WTC11 (cell line): Measurements from ENCODE around the gene SMARCC2. TPM values are rescaled to one million over a fixed set of nuclear protein-coding genes. Genes with fewer than 3 reads are reported as not detected.
A peak's percentile ranks its signal among the peaks of the same experiment; 100 is the strongest.

Experiments used
- ATAC-seq: fragments of 200-7000 bp; cut with Tn5 transposase; 2 replicates; pipeline ENCODE4 v1.10.0; 2021; ENCODE audit warnings: mild to moderate bottlenecking, moderate library complexity
- CTCF ChIA-PET: fragments of 300-600 bp; sonication (Branson Sonifier 250); formaldehyde crosslinking; loops from one replicate; lab custom pipeline; 2021; ENCODE audit warnings: antibody characterized with exemption; lab: Charles Lee
- POLR2A ChIA-PET: fragments of 350-600 bp; sonication (Branson Sonifier 250); formaldehyde crosslinking; loops from one replicate; lab custom pipeline; 2021; ENCODE audit warnings: antibody characterized with exemption; lab: Charles Lee
- DNase-seq: peaks from one replicate; pipeline ENCODE4 v3.0.0; 2021; ENCODE audit warnings: low spot score
- H3K27ac Mint-ChIP-seq: 2 replicates; pipeline ENCODE4 v1.8.0; 2021; ENCODE audit warnings: mixed read lengths
- H3K27me3 Mint-ChIP-seq: 2 replicates; pipeline ENCODE4 v1.8.0; 2021; ENCODE audit warnings: low read depth, mild to moderate bottlenecking, moderate library complexity, mixed read lengths
- H3K36me3 Mint-ChIP-seq: 2 replicates; pipeline ENCODE4 v1.8.0; 2021; ENCODE audit warnings: mixed read lengths
- H3K4me1 Mint-ChIP-seq: 2 replicates; pipeline ENCODE4 v1.8.0; 2022; ENCODE audit warnings: mixed read lengths
- H3K4me3 Mint-ChIP-seq: 2 replicates; pipeline ENCODE4 v1.8.0; 2021; ENCODE audit warnings: mild to moderate bottlenecking, moderate library complexity, mixed read lengths
- H3K9me3 Mint-ChIP-seq: 2 replicates; pipeline ENCODE4 v1.8.0; 2021; ENCODE audit warnings: mixed read lengths
- ARID4B ChIP-seq: sonication (generic); formaldehyde crosslinking; IDR thresholded peaks from 2 replicates; pipeline ENCODE4 v1.8.0; 2023; ENCODE audit warnings: missing genetic modification reagents, mild to moderate bottlenecking, borderline replicate concordance
- ATF3 ChIP-seq: sonication (generic); formaldehyde crosslinking; conservative IDR thresholded peaks from 2 replicates; pipeline ENCODE4 v1.8.1; 2022; ENCODE audit warnings: mild to moderate bottlenecking, missing genetic modification reagents
- ETV6 ChIP-seq: sonication (generic); formaldehyde crosslinking; IDR thresholded peaks from 2 replicates; pipeline ENCODE4 v1.8.1; 2022; ENCODE audit warnings: mild to moderate bottlenecking, missing genetic modification reagents
- FOXK1 ChIP-seq: sonication (generic); formaldehyde crosslinking; IDR thresholded peaks from 2 replicates; pipeline ENCODE4 v1.8.0; 2022; ENCODE audit warnings: mild to moderate bottlenecking, moderate library complexity, missing genetic modification reagents
- GRHL2 ChIP-seq: fragments of 250-450 bp; sonication (Bioruptor Pico); IDR thresholded peaks from 2 replicates; pipeline ENCODE4 v1.8.0; 2022; ENCODE audit warnings: mild to moderate bottlenecking, moderate library complexity; ENCODE audit not compliant: insufficient replicate concordance, severe bottlenecking
- HMGA2 ChIP-seq: fragments of 250-450 bp; sonication (Bioruptor Pico); IDR thresholded peaks from 2 replicates; pipeline ENCODE4 v1.4.0; 2021; ENCODE audit warnings: mild to moderate bottlenecking, moderate library complexity
- JAZF1 ChIP-seq: fragments of 250-450 bp; sonication (Bioruptor Pico); IDR thresholded peaks from 2 replicates; pipeline ENCODE4 v1.9.0; 2021; ENCODE audit warnings: moderate library complexity, mild to moderate bottlenecking, inconsistent platforms
- NR1H2 ChIP-seq: sonication (generic); formaldehyde crosslinking; IDR thresholded peaks from 2 replicates; pipeline ENCODE4 v1.9.0; 2021; ENCODE audit warnings: mild to moderate bottlenecking, moderate library complexity, missing genetic modification reagents
- RORB ChIP-seq: fragments of 250-450 bp; sonication (Bioruptor Pico); IDR thresholded peaks from 2 replicates; pipeline ENCODE4 v1.9.0; 2021; ENCODE audit warnings: mild to moderate bottlenecking
- SMAD4 ChIP-seq: sonication (generic); formaldehyde crosslinking; IDR thresholded peaks from 2 replicates; pipeline ENCODE4 v1.8.0; 2022; ENCODE audit warnings: mild to moderate bottlenecking, missing genetic modification reagents
- ZBTB21 ChIP-seq: sonication (generic); formaldehyde crosslinking; IDR thresholded peaks from 2 replicates; pipeline ENCODE4 v1.8.1; 2023; ENCODE audit warnings: mild to moderate bottlenecking, missing genetic modification reagents, borderline replicate concordance
- ZMAT4 ChIP-seq: fragments of 250-450 bp; sonication (Bioruptor Pico); IDR thresholded peaks from 2 replicates; pipeline ENCODE4 v1.9.0; 2021; ENCODE audit warnings: mild to moderate bottlenecking
- ZNF138 ChIP-seq: sonication (generic); formaldehyde crosslinking; conservative IDR thresholded peaks from 2 replicates; pipeline ENCODE4 v1.8.1; 2022; ENCODE audit warnings: mild to moderate bottlenecking, moderate library complexity, missing genetic modification reagents
- ZNF396 ChIP-seq: fragments of 250-450 bp; sonication (Bioruptor Pico); IDR thresholded peaks from 2 replicates; pipeline ENCODE4 v1.8.0; 2021; ENCODE audit warnings: mild to moderate bottlenecking, moderate library complexity, borderline replicate concordance
- ZNF416 ChIP-seq: fragments of 250-450 bp; sonication (Bioruptor Pico); IDR thresholded peaks from 2 replicates; pipeline ENCODE4 v1.9.0; 2021; ENCODE audit warnings: mild to moderate bottlenecking, inconsistent platforms
- total RNA-seq: library from RNA; stranded (reverse); gene quantifications from 3 replicates; pipeline ENCODE4 v1.2.3, GENCODE V29; 2021
- TF ChIP-seq, protein P1 (sequence below): sonication (generic); formaldehyde crosslinking; IDR thresholded peaks from 2 replicates; pipeline ENCODE4 v1.8.0; 2023; ENCODE audit warnings: missing genetic modification reagents
- TF ChIP-seq, protein P2 (sequence below): sonication (generic); formaldehyde crosslinking; IDR thresholded peaks from 2 replicates; pipeline ENCODE4 v1.8.0; 2022; ENCODE audit warnings: mild to moderate bottlenecking, missing genetic modification reagents
- TF ChIP-seq, protein P3 (sequence below): fragments of 250-450 bp; sonication (Bioruptor Pico); conservative IDR thresholded peaks from 2 replicates; pipeline ENCODE4 v1.9.0; 2021; ENCODE audit warnings: mild to moderate bottlenecking
- TF ChIP-seq, protein P4 (sequence below): sonication (generic); formaldehyde crosslinking; IDR thresholded peaks from 2 replicates; pipeline ENCODE4 v1.8.1; 2023; ENCODE audit warnings: mild to moderate bottlenecking, missing genetic modification reagents, borderline replicate concordance

SMARCC2 gene
- total RNA-seq, 1 experiment from 2014 or later, result 76.8 TPM

GRCh38 chr12:56128670-56129205 lies 60.5 kb downstream of the SMARCC2 start:
- ChIA-PET POLR2A (interaction anchor here (0.8 to 5.3 kb wide), 11 partner anchors 11 to 102 kb away, joined by 3 to 104 read pairs (median 11); partner anchors contain the start of genes ERBB3, MYL6, PA2G4 and RNF41), CTCF (interaction anchor here (0.5 to 4.2 kb wide), 24 partner anchors 7 to 508 kb away, joined by 3 to 61 read pairs (median 6); partner anchors contain the start of genes ANKRD52, COQ10A, MYL6 and MYL6B)
- Mint-ChIP-seq H3K9me3 (no peaks in the 10 kb centered on the region), H3K4me1 (peaks cover 30% of the 10 kb centered on the region), H3K27me3 (no peaks in the 10 kb centered on the region; the same call in 1 of the 2 replicates), H3K27ac (peak overlapping the region; percentile 99), H3K4me3 (peak overlapping the region; percentile 98), H3K36me3 (peaks cover 37% of the 10 kb centered on the region)
- ATAC-seq (no peak), DNase-seq (no peak)
- TF ChIP-seq GRHL2 (no peak), ETV6 (0 out of 2 replicates have a peak, but pooled peaks have one; percentile 26)

DNA sequence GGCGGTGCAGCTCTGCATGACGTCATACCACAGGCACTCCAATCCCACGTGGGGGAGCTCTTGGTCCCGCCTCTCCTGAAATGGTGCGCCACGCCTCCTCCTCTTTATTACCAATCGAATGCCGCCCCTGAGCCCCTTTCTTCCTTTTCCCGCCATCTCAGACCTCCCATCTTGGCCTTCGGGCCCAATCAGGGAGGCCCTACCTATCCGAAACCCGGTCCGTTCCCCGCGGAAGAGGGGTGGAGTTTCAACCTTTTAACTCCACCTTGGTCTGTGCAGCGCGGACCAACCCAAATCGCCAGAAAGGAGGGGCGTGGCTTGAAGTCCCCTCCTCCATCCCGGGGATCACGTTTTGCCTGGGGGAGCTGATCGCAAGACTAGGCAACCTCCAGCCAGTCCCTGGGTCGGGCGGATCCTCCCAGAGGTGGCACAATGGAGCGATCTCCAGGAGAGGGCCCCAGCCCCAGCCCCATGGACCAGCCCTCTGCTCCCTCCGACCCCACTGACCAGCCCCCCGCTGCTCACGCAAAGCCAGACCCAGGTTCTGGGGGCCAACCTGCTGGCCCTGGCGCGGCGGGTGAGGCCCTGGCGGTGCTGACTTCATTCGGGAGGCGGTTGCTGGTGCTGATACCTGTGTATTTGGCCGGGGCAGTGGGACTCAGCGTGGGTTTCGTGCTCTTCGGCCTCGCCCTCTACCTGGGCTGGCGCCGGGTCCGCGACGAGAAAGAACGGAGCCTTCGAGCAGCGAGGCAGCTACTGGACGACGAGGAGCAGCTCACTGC lies 61.2 kb downstream of the SMARCC2 start, which contains the start of gene ESYT1:
Gene ESYT1 (plus strand): TSS at position 380 of the 782 bp plus-strand sequence. CDS start 53 bp downstream, at position 433.
- peaks cover 30% of the 10 kb centered on the region for H3K36me3 Mint-ChIP-seq
- ChIA-PET POLR2A (interaction anchor here (0.6 to 5.3 kb wide), 17 partner anchors 10 to 508 kb away, joined by 3 to 104 read pairs (median 5); partner anchors contain the start of genes CNPY2, ERBB3, MYL6 and PA2G4), CTCF (interaction anchor here (0.5 to 4.2 kb wide), 31 partner anchors 8 to 1044 kb away, joined by 3 to 61 read pairs (median 5); partner anchors contain the start of genes ANKRD52, COQ10A, MYL6 and MYL6B)
- peaks cover 30% of the 10 kb centered on the region for H3K4me1 Mint-ChIP-seq
- ATAC-seq (peak; percentile 95), DNase-seq (peak; percentile 99)
- peak within 1 kb of the TSS; percentile 99 for H3K27ac Mint-ChIP-seq
- peak within 1 kb of the TSS; percentile 98 for H3K4me3 Mint-ChIP-seq
- H3K27me3 Mint-ChIP-seq, result no peaks in the 10 kb centered on the region; the same call in 1 of the 2 replicates
- H3K9me3 Mint-ChIP-seq, result no peaks in the 10 kb centered on the region
- TF ChIP-seq ZNF416 (CRISPR knock-in tag), result no peak
- TF ChIP-seq ZNF396 (CRISPR knock-in tag), result no peak
- TF ChIP-seq, protein P1, sequence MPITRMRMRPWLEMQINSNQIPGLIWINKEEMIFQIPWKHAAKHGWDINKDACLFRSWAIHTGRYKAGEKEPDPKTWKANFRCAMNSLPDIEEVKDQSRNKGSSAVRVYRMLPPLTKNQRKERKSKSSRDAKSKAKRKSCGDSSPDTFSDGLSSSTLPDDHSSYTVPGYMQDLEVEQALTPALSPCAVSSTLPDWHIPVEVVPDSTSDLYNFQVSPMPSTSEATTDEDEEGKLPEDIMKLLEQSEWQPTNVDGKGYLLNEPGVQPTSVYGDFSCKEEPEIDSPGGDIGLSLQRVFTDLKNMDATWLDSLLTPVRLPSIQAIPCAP (CRISPR knock-in tag), result 0 out of 2 replicates have a peak, but pooled peaks have one; percentile 26
- TF ChIP-seq FOXK1 (CRISPR knock-in tag), result peak; percentile 53; the same call in 1 of the 2 replicates
- TF ChIP-seq ZBTB21, result peak; percentile 94
- TF ChIP-seq, protein P2, sequence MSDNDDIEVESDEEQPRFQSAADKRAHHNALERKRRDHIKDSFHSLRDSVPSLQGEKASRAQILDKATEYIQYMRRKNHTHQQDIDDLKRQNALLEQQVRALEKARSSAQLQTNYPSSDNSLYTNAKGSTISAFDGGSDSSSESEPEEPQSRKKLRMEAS (CRISPR knock-in tag), result peak; percentile 82
- TF ChIP-seq ZMAT4 (CRISPR knock-in tag), result no peak
- no peak for TF ChIP-seq NR1H2 (CRISPR knock-in tag)
- TF ChIP-seq JAZF1, result no peak
- no peak for TF ChIP-seq ZNF138 (CRISPR knock-in tag)
- no peak for TF ChIP-seq ATF3 (CRISPR knock-in tag)
- TF ChIP-seq SMAD4, result no peak
- TF ChIP-seq HMGA2 (CRISPR knock-in tag), result 0 out of 2 replicates have a peak, but pooled peaks have one; percentile 25
- no peak for TF ChIP-seq GRHL2
- TF ChIP-seq ARID4B, result peak; percentile 94; the same call in 1 of the 2 replicates
- TF ChIP-seq RORB (CRISPR knock-in tag), result no peak
- TF ChIP-seq, protein P3, sequence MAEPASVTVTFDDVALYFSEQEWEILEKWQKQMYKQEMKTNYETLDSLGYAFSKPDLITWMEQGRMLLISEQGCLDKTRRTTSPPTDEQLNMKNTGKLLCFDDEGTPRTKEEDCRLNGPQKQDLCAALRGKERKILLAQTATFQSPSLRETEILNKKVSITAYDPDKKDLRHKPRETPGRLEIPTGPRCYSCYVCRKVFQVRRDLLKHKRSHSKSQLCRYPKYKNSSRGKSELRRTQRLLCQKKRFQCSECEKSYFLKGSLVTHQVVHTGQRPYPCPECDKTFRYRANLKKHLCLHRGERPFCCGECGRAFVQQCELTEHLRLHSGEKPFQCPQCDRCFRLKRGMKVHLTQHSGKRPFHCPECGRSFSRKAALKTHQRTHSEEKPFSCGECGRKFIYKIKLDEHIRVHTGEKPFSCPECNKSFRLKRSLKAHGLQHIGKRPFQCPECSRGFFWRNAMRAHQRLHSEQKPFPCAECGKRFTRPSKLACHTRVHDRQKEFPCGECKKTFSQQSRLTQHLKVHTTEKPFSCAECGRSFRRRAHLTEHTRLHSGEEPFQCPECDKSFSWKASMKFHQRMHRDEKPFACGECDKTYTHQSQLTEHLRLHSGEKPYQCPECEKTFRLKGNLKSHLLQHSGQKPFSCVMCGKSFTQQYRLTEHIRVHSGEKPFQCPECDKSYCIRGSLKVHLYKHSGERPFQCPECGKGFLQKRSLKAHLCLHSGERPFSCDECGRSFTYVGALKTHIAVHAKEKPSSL (CRISPR knock-in tag), result no peak
- TF ChIP-seq, protein P4, sequence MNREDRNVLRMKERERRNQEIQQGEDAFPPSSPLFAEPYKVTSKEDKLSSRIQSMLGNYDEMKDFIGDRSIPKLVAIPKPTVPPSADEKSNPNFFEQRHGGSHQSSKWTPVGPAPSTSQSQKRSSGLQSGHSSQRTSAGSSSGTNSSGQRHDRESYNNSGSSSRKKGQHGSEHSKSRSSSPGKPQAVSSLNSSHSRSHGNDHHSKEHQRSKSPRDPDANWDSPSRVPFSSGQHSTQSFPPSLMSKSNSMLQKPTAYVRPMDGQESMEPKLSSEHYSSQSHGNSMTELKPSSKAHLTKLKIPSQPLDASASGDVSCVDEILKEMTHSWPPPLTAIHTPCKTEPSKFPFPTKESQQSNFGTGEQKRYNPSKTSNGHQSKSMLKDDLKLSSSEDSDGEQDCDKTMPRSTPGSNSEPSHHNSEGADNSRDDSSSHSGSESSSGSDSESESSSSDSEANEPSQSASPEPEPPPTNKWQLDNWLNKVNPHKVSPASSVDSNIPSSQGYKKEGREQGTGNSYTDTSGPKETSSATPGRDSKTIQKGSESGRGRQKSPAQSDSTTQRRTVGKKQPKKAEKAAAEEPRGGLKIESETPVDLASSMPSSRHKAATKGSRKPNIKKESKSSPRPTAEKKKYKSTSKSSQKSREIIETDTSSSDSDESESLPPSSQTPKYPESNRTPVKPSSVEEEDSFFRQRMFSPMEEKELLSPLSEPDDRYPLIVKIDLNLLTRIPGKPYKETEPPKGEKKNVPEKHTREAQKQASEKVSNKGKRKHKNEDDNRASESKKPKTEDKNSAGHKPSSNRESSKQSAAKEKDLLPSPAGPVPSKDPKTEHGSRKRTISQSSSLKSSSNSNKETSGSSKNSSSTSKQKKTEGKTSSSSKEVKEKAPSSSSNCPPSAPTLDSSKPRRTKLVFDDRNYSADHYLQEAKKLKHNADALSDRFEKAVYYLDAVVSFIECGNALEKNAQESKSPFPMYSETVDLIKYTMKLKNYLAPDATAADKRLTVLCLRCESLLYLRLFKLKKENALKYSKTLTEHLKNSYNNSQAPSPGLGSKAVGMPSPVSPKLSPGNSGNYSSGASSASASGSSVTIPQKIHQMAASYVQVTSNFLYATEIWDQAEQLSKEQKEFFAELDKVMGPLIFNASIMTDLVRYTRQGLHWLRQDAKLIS (CRISPR knock-in tag), result no peak
